ENCODE results near the gene SLC7A14.
A peak's percentile ranks its signal among the peaks of the same experiment; 100 is the strongest.

The SLC7A14 gene

GRCh38 chr3:170633573-170633972, 47.7 kb upstream of the SLC7A14 start:
- DNase-seq, result no peak
- H4K20me1 ChIP-seq (ENCODE audit: insufficient read depth, low read length), result no peaks in the 10 kb centered on the region; the same call in 1 of the 2 replicates
- no peak overlapping the region for H3K4me2 ChIP-seq (ENCODE audit: low read depth, low read length)
- H3K27me3 ChIP-seq (replicated peaks; ENCODE audit: insufficient read depth, low read length), result peaks cover 33% of the 10 kb centered on the region
- no peak overlapping the region for H2AFZ ChIP-seq (ENCODE audit: low read length)
- no peaks in the 10 kb centered on the region for H3K9me2 ChIP-seq (replicated peaks; ENCODE audit: insufficient read depth, low read length)
- H3K4me1 ChIP-seq (ENCODE audit: low read length), result peaks cover 11% of the 10 kb centered on the region
- TF ChIP-seq EZH2phosphoT487 (IDR thresholded peaks at IDR 0.05; ENCODE audit: low read length) (no peak), EZH2 (optimal IDR thresholded peaks at IDR 0.05; ENCODE audit: low read depth, low read length) (no peak)
- TF ChIP-seq, protein P1, sequence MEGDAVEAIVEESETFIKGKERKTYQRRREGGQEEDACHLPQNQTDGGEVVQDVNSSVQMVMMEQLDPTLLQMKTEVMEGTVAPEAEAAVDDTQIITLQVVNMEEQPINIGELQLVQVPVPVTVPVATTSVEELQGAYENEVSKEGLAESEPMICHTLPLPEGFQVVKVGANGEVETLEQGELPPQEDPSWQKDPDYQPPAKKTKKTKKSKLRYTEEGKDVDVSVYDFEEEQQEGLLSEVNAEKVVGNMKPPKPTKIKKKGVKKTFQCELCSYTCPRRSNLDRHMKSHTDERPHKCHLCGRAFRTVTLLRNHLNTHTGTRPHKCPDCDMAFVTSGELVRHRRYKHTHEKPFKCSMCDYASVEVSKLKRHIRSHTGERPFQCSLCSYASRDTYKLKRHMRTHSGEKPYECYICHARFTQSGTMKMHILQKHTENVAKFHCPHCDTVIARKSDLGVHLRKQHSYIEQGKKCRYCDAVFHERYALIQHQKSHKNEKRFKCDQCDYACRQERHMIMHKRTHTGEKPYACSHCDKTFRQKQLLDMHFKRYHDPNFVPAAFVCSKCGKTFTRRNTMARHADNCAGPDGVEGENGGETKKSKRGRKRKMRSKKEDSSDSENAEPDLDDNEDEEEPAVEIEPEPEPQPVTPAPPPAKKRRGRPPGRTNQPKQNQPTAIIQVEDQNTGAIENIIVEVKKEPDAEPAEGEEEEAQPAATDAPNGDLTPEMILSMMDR (IDR thresholded peaks at IDR 0.05; ENCODE audit: low read length), result no peak
- H3K36me3 ChIP-seq (replicated peaks; ENCODE audit: insufficient read depth, low read length), result no peaks in the 10 kb centered on the region
- no peaks in the 10 kb centered on the region for H3K9me3 ChIP-seq (replicated peaks; ENCODE audit: insufficient read depth, low read length)
- H3K9ac ChIP-seq (ENCODE audit: low read length), result no peak overlapping the region
- no peak overlapping the region for H3K4me3 ChIP-seq (ENCODE audit: low read length)
- no peak overlapping the region for H3K27ac ChIP-seq (ENCODE audit: low read length)
- peaks cover 6% of the 10 kb centered on the region; the same call in 1 of the 2 replicates for H3F3A ChIP-seq (ENCODE audit: insufficient read depth, low read length)
- H3K79me2 ChIP-seq (ENCODE audit: low read length), result no peaks in the 10 kb centered on the region

DNA sequence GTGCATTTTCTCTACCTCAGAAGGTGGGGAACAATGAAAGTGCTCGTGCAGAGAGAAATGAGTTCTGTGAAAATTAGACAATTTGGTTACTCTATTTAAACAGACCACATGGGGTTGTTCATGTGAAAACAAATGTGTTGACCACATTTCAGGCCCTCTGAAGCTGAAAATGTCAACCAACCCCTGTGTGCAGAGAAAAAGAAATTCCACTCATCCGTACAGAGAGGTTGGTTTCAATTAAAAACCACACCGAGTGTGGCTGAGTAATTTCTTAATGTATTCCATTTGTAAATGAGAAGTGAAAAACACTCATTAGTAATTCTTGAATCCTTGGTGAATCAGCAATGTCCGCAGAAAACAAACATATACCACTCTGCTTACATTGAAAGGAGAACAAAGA, 46.9 kb upstream of the SLC7A14 start:
- TF ChIP-seq EZH2phosphoT487 (IDR thresholded peaks at IDR 0.05; ENCODE audit: low read length) (no peak), EZH2 (optimal IDR thresholded peaks at IDR 0.05; ENCODE audit: low read depth, low read length) (no peak)
- TF ChIP-seq, protein P1 (IDR thresholded peaks at IDR 0.05; ENCODE audit: low read length), result no peak
- Histone ChIP-seq H3K4me1 (ENCODE audit: low read length) (peaks cover 11% of the 10 kb centered on the region), H3K9me3 (replicated peaks; ENCODE audit: insufficient read depth, low read length) (no peaks in the 10 kb centered on the region), H3K4me2 (ENCODE audit: low read depth, low read length) (peak overlapping the region; percentile 24; the same call in 1 of the 2 replicates), H2AFZ (ENCODE audit: low read length) (no peak overlapping the region), H3K27ac (ENCODE audit: low read length) (no peak overlapping the region), H4K20me1 (ENCODE audit: insufficient read depth, low read length) (no peaks in the 10 kb centered on the region; the same call in 1 of the 2 replicates), H3K27me3 (replicated peaks; ENCODE audit: insufficient read depth, low read length) (peaks cover 33% of the 10 kb centered on the region), H3K9me2 (replicated peaks; ENCODE audit: insufficient read depth, low read length) (no peaks in the 10 kb centered on the region), H3K9ac (ENCODE audit: low read length) (no peak overlapping the region), H3K36me3 (replicated peaks; ENCODE audit: insufficient read depth, low read length) (no peaks in the 10 kb centered on the region), H3K4me3 (ENCODE audit: low read length) (no peak overlapping the region), H3K79me2 (ENCODE audit: low read length) (no peaks in the 10 kb centered on the region), H3F3A (ENCODE audit: insufficient read depth, low read length) (peaks cover 6% of the 10 kb centered on the region; the same call in 1 of the 2 replicates)
- DNase-seq, result peak; percentile 87

DNA sequence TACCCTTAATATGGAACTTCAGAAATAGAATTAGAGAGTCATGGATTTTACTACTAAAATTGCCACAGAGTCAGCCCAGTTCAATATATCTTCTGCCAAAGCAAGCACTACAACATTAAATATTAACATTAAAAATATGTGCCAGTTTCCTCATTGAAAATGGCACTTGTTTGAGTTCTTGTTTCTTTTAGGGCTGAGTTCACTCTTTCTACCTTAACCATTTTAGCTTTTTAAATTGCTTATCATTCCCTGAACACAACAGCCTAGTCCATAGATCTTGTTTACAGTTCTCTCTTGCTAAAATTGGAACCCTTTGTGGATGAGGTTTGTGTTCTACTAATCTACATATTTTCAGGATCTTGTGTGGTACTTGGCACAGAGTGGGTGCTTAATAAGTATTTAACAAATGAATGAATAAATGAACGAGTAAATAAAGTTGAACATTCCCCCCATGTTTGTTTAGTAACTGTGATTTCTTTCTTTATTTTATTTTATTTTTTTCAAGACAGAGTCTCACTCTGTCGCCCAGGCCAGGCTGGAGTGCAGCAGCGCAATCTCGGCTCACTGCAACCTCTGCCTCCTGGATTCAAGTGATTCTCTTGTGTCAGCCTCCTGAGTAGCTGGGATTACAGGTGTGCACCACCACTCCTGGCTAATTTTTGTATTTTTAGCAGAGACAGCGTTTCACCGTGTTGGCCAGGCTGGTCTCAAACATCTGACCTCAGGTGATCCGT, 46.0 kb upstream of the SLC7A14 start:
- Histone ChIP-seq H2AFZ (ENCODE audit: low read length) (no peak overlapping the region), H3K36me3 (replicated peaks; ENCODE audit: insufficient read depth, low read length) (no peaks in the 10 kb centered on the region), H3K4me1 (ENCODE audit: low read length) (peaks cover 11% of the 10 kb centered on the region), H3K9me3 (replicated peaks; ENCODE audit: insufficient read depth, low read length) (no peaks in the 10 kb centered on the region), H3F3A (ENCODE audit: insufficient read depth, low read length) (peaks cover 6% of the 10 kb centered on the region; the same call in 1 of the 2 replicates), H4K20me1 (ENCODE audit: insufficient read depth, low read length) (no peaks in the 10 kb centered on the region; the same call in 1 of the 2 replicates), H3K27me3 (replicated peaks; ENCODE audit: insufficient read depth, low read length) (peaks cover 33% of the 10 kb centered on the region), H3K4me2 (ENCODE audit: low read depth, low read length) (peak overlapping the region; percentile 24; the same call in 1 of the 2 replicates), H3K4me3 (ENCODE audit: low read length) (no peak overlapping the region), H3K27ac (ENCODE audit: low read length) (no peak overlapping the region), H3K9me2 (replicated peaks; ENCODE audit: insufficient read depth, low read length) (no peaks in the 10 kb centered on the region), H3K9ac (ENCODE audit: low read length) (no peak overlapping the region), H3K79me2 (ENCODE audit: low read length) (no peaks in the 10 kb centered on the region)
- DNase-seq, result no peak
- TF ChIP-seq EZH2phosphoT487 (IDR thresholded peaks at IDR 0.05; ENCODE audit: low read length), result no peak
- no peak for TF ChIP-seq EZH2 (optimal IDR thresholded peaks at IDR 0.05; ENCODE audit: low read depth, low read length)

DNA sequence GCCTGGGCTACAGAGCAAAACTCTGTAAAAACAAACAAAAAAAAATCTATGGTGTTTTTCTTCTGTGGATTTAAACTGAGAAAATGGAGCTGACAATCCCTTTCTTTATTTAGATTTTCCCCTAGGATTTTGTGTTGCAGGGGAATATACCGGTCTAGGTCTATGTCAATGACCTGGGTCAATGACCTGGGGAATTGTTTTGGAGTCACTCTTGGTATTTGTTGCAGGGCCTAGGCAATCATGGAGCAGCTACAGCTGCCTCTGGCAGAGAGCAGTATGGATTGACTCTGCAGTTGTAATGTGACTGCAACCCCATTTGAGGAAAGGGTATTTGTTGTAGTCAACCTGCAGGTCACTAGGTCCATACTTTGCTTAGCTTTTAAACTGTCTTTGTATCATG, 37.6 kb upstream of the SLC7A14 start:
- H3K27ac ChIP-seq (ENCODE audit: low read length), result no peak overlapping the region
- no peaks in the 10 kb centered on the region for H3K36me3 ChIP-seq (replicated peaks; ENCODE audit: insufficient read depth, low read length)
- no peak overlapping the region for H2AFZ ChIP-seq (ENCODE audit: low read length)
- no peak overlapping the region for H3K4me2 ChIP-seq (ENCODE audit: low read depth, low read length)
- no peaks in the 10 kb centered on the region for H3K27me3 ChIP-seq (replicated peaks; ENCODE audit: insufficient read depth, low read length)
- H3K79me2 ChIP-seq (ENCODE audit: low read length), result no peaks in the 10 kb centered on the region
- TF ChIP-seq EZH2phosphoT487 (IDR thresholded peaks at IDR 0.05; ENCODE audit: low read length), result no peak
- H3F3A ChIP-seq (ENCODE audit: insufficient read depth, low read length), result no peaks in the 10 kb centered on the region
- no peak overlapping the region for H3K9ac ChIP-seq (ENCODE audit: low read length)
- no peak for DNase-seq
- H3K9me2 ChIP-seq (replicated peaks; ENCODE audit: insufficient read depth, low read length), result no peaks in the 10 kb centered on the region
- no peak overlapping the region for H3K4me3 ChIP-seq (ENCODE audit: low read length)
- H3K9me3 ChIP-seq (replicated peaks; ENCODE audit: insufficient read depth, low read length), result no peaks in the 10 kb centered on the region
- H4K20me1 ChIP-seq (ENCODE audit: insufficient read depth, low read length), result no peaks in the 10 kb centered on the region
- H3K4me1 ChIP-seq (ENCODE audit: low read length), result no peaks in the 10 kb centered on the region
